Bronchial epithelial cell (primary cell): ENCODE results near the gene NSFL1C. TPM values are rescaled to one million over a fixed set of nuclear protein-coding genes. Genes with fewer than 3 reads are reported as not detected.
A peak's percentile ranks its signal among the peaks of the same experiment; 100 is the strongest.

Experiments used
- DNase-seq: peaks from one replicate; pipeline ENCODE4 v3.0.0-alpha.2; 2010; ENCODE audit warnings: low read depth
- FAIRE-seq: peaks from 2 replicates; lab custom pipeline; 2011; peaks lifted over from hg19 to GRCh38; lab: Jason Lieb, UNC
- H3K27me3 ChIP-seq: 2 replicates; pipeline ENCODE4 v1.5.1; 2011; ENCODE audit warnings: low read length; ENCODE audit not compliant: control insufficient read depth, insufficient read depth
- H3K36me3 ChIP-seq: 2 replicates; pipeline ENCODE4 v1.5.1; 2011; ENCODE audit warnings: low read length; ENCODE audit not compliant: control insufficient read depth, insufficient read depth
- H3K4me3 ChIP-seq: 2 replicates; pipeline ENCODE4 v1.5.1; 2011; ENCODE audit warnings: mild to moderate bottlenecking, low read depth, low read length, control low read depth
- CTCF ChIP-seq: IDR thresholded peaks from 2 replicates; pipeline ENCODE4 v1.5.1; 2011; ENCODE audit warnings: mild to moderate bottlenecking, moderate library complexity, low read length, control low read depth, inconsistent platforms; ENCODE audit not compliant: insufficient read depth, severe bottlenecking
- total RNA-seq: library from RNA; depleted of rRNA; stranded (reverse); fragments of >200 nt; gene quantifications from 2 replicates; pipeline ENCODE4 v1.2.1, GENCODE V29; 2014

Gene NSFL1C
- total RNA-seq, 1 donor from 2014 or later, result 19.7 TPM

- FAIRE-seq (no peak), DNase-seq (no peak)
- Histone ChIP-seq H3K36me3 (no peaks in the 10 kb centered on the region), H3K27me3 (no peaks in the 10 kb centered on the region), H3K4me3 (no peak overlapping the region)
- TF ChIP-seq CTCF, result no peak
These were observed 30.3 kb upstream of the NSFL1C start for GRCh38 chr20:1496930-1497329.

DNA sequence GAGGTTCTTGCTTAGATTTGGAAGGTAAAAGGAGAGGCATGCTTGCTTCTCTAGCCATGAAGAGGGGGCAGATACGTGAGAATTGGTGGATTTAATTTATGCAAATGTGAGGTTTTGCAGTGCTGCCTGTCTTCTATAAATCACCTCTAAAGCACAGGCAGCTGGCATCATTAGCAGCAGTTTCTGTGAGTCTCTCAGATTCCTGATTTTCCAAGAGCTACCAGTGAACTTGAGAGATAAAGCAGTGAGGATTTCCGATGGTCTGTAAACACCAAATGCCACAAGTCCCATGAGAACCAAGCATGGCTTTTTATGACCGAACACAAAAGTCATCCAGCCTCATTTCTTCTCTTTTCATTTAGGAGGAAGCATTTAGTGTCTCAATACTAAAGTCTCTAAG, 27.8 kb upstream of the NSFL1C start:
- H3K4me3 ChIP-seq, result no peak overlapping the region
- H3K27me3 ChIP-seq, result no peaks in the 10 kb centered on the region
- no peak for TF ChIP-seq CTCF
- no peaks in the 10 kb centered on the region for H3K36me3 ChIP-seq
- FAIRE-seq (no peak), DNase-seq (no peak)

DNA sequence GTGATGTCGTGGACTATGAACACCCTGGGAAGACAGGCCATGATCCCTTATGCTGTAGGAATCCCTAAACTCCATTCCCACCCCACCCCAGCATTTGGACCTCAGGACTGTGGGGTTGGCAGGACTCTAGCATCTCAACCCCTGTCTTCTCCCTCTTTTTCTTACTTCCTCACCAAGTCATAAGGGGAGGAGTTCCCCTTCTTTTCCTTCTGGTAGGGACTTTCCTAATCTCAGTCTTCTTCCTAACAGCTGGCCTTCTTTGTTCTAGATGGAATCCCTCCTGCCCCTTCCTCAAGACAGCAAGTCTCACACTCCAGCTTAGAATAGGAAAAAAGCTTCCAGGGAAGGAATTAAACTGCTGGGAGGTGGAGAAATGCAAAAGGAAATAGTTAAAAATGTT, 26.9 kb upstream of the NSFL1C start:
- no peaks in the 10 kb centered on the region for H3K27me3 ChIP-seq
- H3K4me3 ChIP-seq, result no peak overlapping the region
- TF ChIP-seq CTCF, result no peak
- no peaks in the 10 kb centered on the region for H3K36me3 ChIP-seq
- FAIRE-seq (no peak), DNase-seq (no peak)

DNA sequence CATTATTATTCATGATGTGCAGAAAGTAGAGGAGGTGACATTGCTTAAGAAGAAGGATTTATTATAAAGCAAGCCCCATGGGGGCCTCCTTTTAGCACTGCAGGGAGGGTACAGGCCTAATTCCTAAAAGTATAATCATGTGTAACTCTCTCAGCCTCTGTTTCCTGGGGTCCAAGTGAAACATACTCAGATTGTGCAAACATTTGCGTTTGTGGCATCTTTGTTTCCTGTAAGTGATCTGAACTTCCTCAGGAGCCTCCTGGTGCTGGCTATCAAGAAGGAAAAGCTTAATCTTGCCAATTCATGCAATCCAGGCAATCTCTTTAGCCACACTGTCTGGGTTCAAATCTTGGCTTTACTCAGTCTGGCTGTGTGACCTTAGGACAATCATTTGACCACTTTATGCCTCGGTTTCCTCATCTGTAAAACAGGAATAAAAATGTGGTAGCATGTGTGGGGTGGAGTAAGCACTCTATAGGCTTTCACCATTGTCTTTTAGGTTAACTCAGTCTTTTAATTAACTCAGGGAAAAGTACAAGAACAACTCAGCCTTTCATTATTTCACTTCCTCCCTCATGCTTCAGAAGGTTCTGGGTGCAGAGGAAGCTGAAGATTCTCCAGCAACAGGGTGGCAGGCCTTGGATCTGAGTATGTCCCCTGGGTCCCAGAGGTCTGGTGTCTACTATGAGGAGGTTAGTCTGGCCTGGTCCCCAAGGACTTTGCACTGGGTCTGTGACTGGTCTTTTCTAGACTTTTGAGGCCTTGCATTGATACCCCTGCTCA, 25.4 kb upstream of the NSFL1C start:
- no peak for TF ChIP-seq CTCF
- no peaks in the 10 kb centered on the region for H3K36me3 ChIP-seq
- FAIRE-seq (no peak), DNase-seq (peak; percentile 44)
- no peak overlapping the region for H3K4me3 ChIP-seq
- H3K27me3 ChIP-seq, result no peaks in the 10 kb centered on the region

DNA sequence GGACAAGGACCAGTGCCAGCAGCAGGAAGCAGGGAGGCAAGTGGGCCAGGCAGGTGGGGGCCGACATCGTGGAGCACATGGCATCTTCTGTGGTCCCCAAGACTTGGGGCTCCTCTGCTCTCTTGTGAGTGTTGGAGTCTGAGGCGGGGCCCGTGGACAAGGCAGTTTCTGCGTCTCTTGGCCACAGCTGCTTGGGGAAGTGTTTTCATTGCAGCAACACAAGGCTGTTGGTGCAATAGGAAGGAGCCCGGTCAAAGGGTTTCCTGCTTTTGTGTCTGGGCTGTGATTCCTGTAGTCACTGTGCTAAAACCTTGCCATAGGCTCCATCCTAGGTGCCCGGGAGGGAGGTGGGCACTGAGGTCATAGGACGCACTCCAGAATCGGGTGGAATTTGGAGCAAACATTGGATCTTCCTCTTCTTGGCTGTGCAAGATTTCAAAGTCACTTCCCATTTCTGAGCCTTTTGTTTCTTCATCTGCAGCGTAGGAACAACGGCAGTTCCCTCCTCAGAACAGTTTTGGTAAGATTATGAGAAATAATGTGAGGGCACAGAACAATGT, 24.7 kb upstream of the NSFL1C start, which contains the start of gene SIRPB2:
TSS of gene SIRPB2 (minus strand) at position 140 of the 560 bp plus-strand sequence. CDS start at position 79, 61 bp downstream.
- H3K4me3 ChIP-seq, result no peak within 1 kb of the TSS
- H3K27me3 ChIP-seq, result no peaks in the 10 kb centered on the region
- DNase-seq, result no peak
- no peak for TF ChIP-seq CTCF
- no peaks in the 10 kb centered on the region for H3K36me3 ChIP-seq
- no peak for FAIRE-seq
